HCT116 (cell line): ENCODE data around the gene ARSB.

Experiments used
- CBX3 ChIP-seq: IDR thresholded peaks from 2 replicates; pipeline ENCODE4 v1.6.1; 2012; ENCODE audit warnings: low read depth
- CTCF ChIP-seq, 3 experiments: fragments of 200-600 bp in 1 of 3; sonication (generic) in 1 of 3; IDR thresholded peaks in 2 of 3; conservative IDR thresholded peaks in 1 of 3; 2 replicates each; pipeline ENCODE4 v1.5.1; 2012 to 2017; ENCODE audit warnings: low read depth in 2 of 3, low read length in 2 of 3, antibody characterized with exemption in 1 of 3, borderline replicate concordance in 1 of 3, control low read depth in 1 of 3, mild to moderate bottlenecking in 1 of 3, mixed read lengths in 1 of 3, mixed run types in 1 of 3, moderate library complexity in 1 of 3; ENCODE audit not compliant: insufficient read depth in 1 of 3
- EZH2 ChIP-seq: fragments of 200-600 bp; sonication (generic); IDR thresholded peaks from 2 replicates; pipeline ENCODE4 v1.6.1; 2017; ENCODE audit warnings: antibody characterized with exemption, mixed run types
- MAX ChIP-seq: IDR thresholded peaks from 2 replicates; pipeline ENCODE4 v1.6.1; 2012
- POLR2A ChIP-seq: IDR thresholded peaks from 2 replicates; pipeline ENCODE4 v1.7.0; 2011; ENCODE audit warnings: borderline replicate concordance; ENCODE audit not compliant: insufficient read depth, insufficient read length; ENCODE audit errors: extremely low read depth
- POLR2AphosphoS5 ChIP-seq: IDR thresholded peaks from 2 replicates; pipeline ENCODE4 v1.6.1; 2011; ENCODE audit warnings: mild to moderate bottlenecking, low read depth, low read length, moderate library complexity
- YY1 ChIP-seq: IDR thresholded peaks from 2 replicates; pipeline ENCODE4 v1.6.1; 2011; ENCODE audit warnings: low read length, low read depth, moderate library complexity, mild to moderate bottlenecking; ENCODE audit not compliant: insufficient replicate concordance; ENCODE audit errors: extremely low read depth

GRCh38 chr5:78972654-78973428, 12.3 kb downstream of the ARSB start:
- TF ChIP-seq CBX3: no peak
- no peak for TF ChIP-seq CTCF (IDR thresholded peaks at IDR 0.05 in 2 of 3, conservative IDR thresholded peaks at IDR 0.05 in 1 of 3; ENCODE audit: borderline replicate concordance in 1 of 3, insufficient read depth in 1 of 3, low read depth in 2 of 3, low read length in 2 of 3)
- TF ChIP-seq POLR2A: no peak
- TF ChIP-seq MAX: no peak
- no peak for TF ChIP-seq POLR2AphosphoS5
- TF ChIP-seq EZH2: no peak
- no peak for TF ChIP-seq YY1
